Smooth muscle cell of the brain vasculature (primary cell): Measurements from ENCODE around the gene SDHAF2.
"Not testable (repeated sequence)": the region's sequence is repeated elsewhere in the genome, so short reads cannot be mapped to it uniquely, and the experiment has no call there.

Experiments
- DNase-seq: peaks from one replicate; pipeline ENCODE4 v3.0.0-alpha.2; 2012; ENCODE audit warnings: low read depth, low spot score

The SDHAF2 gene

GRCh38 chr11:61476371-61476770 lies 46.4 kb downstream of the SDHAF2 start:
- no peak for DNase-seq

- DNase-seq, result no peak
Measured at GRCh38 chr11:61477126-61477525, 47.2 kb downstream of the SDHAF2 start.

GRCh38 chr11:61477727-61478148 lies 47.8 kb downstream of the SDHAF2 start:
- no peak for DNase-seq

- not testable (repeated sequence) for DNase-seq
Measured at GRCh38 chr11:61479360-61480058, 49.6 kb downstream of the SDHAF2 start.

GRCh38 chr11:61480261-61480993 lies 50.5 kb downstream of the SDHAF2 start:
- no peak for DNase-seq

- no peak for DNase-seq
Measured at GRCh38 chr11:61480994-61481335, 51.0 kb downstream of the SDHAF2 start.

- no peak for DNase-seq
Measured at GRCh38 chr11:61481806-61482205, 51.9 kb downstream of the SDHAF2 start.

GRCh38 chr11:61482513-61482912 lies 52.6 kb downstream of the SDHAF2 start:
- DNase-seq, result no peak

- no peak for DNase-seq
Measured at GRCh38 chr11:61484541-61484940, 54.6 kb downstream of the SDHAF2 start.

GRCh38 chr11:61485080-61485479 lies 55.2 kb downstream of the SDHAF2 start:
- DNase-seq, result no peak

GRCh38 chr11:61486011-61486620 lies 56.2 kb downstream of the SDHAF2 start:
- no peak for DNase-seq

GRCh38 chr11:61486779-61487178 lies 56.9 kb downstream of the SDHAF2 start:
- no peak for DNase-seq

GRCh38 chr11:61487342-61488025 lies 57.6 kb downstream of the SDHAF2 start:
- DNase-seq, result no peak

- DNase-seq, result no peak
Measured at GRCh38 chr11:61488651-61489291, 58.8 kb downstream of the SDHAF2 start.

GRCh38 chr11:61489833-61490721 lies 60.2 kb downstream of the SDHAF2 start:
- no peak for DNase-seq

- no peak for DNase-seq
Measured at GRCh38 chr11:61491736-61492395, 61.9 kb downstream of the SDHAF2 start.

- no peak for DNase-seq
Measured at GRCh38 chr11:61494381-61494961, 64.5 kb downstream of the SDHAF2 start.

- no peak for DNase-seq
Measured at GRCh38 chr11:61495801-61496601, 66.1 kb downstream of the SDHAF2 start.
